Esophagus squamous epithelium (tissue), 4 donors: Measurements from ENCODE around the gene MPST.

Experiments used
- POLR2A ChIP-seq, 4 donors: fragments of 450-650 bp; IDR thresholded peaks; one replicate each; pipeline ENCODE4 v1.6.1; 2017; ENCODE audit warnings: antibody characterized with exemption in 4 of 4, mild to moderate bottlenecking in 4 of 4, moderate library complexity in 3 of 4
- TF ChIP-seq, protein P1 (sequence below), 6 experiments: fragments of 450-650 bp in 4 of 6; fragments of 200-600 bp in 2 of 6; sonication (generic) in 2 of 6; IDR thresholded peaks; one replicate each; pipeline ENCODE4 v1.5.1; 2016 to 2019; ENCODE audit warnings: antibody characterized with exemption in 6 of 6, mild to moderate bottlenecking in 4 of 6, moderate library complexity in 4 of 6

DNA sequence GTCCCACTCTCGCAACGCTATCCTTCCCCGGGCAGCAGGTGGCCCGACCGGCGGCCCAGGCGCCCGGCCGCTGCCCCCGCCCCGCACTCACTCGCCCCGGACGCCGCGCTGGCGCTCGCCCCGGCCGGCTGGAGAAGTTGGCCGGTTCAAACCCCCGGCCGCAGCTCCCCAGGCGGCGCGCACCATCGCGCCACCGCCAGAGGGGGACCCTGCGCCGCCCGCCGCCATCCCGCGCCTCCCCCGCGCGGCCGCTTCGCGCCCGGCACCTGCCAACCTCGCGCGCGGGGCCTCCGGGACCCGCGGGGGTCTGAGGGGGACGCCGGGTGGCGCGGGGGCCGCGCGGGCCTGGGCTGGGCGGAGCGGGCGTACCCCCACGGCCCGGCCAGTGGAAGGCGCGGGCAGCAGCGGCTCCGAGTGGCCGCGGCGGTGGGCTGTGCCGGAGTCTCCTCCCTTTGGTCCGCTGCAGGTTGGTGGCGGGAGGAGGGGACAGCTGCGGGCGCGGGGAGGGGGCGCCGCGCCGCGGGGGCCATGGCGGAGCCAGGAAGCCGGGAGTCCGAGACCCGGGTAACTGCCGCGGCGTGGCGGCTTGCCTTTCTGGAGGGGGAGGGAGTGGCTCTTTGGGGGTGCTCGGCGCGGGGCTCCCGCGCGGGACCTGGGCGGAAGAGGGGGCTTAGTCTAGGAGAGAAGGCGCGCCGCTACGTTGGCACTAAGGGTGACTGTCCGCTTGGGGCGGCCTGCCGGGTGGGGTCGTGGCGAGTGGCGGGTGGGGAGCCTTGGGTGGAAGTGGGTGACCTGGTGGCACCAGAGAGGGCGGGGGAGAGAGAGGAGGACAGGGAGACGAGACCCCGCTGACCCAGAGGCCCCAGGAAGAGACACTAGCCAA, at the start of gene MPST, which contains the start of gene TST:
- TF ChIP-seq, protein P1, sequence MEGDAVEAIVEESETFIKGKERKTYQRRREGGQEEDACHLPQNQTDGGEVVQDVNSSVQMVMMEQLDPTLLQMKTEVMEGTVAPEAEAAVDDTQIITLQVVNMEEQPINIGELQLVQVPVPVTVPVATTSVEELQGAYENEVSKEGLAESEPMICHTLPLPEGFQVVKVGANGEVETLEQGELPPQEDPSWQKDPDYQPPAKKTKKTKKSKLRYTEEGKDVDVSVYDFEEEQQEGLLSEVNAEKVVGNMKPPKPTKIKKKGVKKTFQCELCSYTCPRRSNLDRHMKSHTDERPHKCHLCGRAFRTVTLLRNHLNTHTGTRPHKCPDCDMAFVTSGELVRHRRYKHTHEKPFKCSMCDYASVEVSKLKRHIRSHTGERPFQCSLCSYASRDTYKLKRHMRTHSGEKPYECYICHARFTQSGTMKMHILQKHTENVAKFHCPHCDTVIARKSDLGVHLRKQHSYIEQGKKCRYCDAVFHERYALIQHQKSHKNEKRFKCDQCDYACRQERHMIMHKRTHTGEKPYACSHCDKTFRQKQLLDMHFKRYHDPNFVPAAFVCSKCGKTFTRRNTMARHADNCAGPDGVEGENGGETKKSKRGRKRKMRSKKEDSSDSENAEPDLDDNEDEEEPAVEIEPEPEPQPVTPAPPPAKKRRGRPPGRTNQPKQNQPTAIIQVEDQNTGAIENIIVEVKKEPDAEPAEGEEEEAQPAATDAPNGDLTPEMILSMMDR (IDR thresholded peaks at IDR 0.05), result peak in 3 of 6 experiments; percentile 53 to 71 (median 69)
- peak in 2 of 4 donors; percentile 62 to 63 for TF ChIP-seq POLR2A (IDR thresholded peaks at IDR 0.05)
